A549 (cell line): ENCODE measurements around the gene LILRA6. TPM values are rescaled to one million over a fixed set of nuclear protein-coding genes. Genes with fewer than 3 reads are reported as not detected.

Experiments used
- ATAC-seq, 2 experiments: fragments of 200-7000 bp in 1 of 2; fragments of >200 bp in 1 of 2; cut with Nextera tagmentation in 1 of 2; cut with Tn5 transposase in 1 of 2; 3 replicates each; pipeline versions ENCODE4 v1.8.0 to v1.9.1; 2018 to 2020; ENCODE audit warnings: mild to moderate bottlenecking in 1 of 2, moderate library complexity in 1 of 2
- CTCF ChIA-PET: fragments of 300-600 bp; sonication (Branson Sonifier 250); formaldehyde crosslinking; extraction: SDS; loops from one replicate; lab custom pipeline; 2021; ENCODE audit warnings: antibody characterized with exemption, inconsistent platforms; lab: Yijun Ruan, JAX
- POLR2A ChIA-PET: fragments of 350-600 bp; formaldehyde crosslinking; extraction: SDS; loops from one replicate; lab custom pipeline; 2021; ENCODE audit warnings: antibody characterized with exemption, inconsistent platforms; lab: Yijun Ruan, JAX
- DNase-seq, 2 experiments: peaks; one replicate each; pipeline versions ENCODE4 v3.0.0 to v3.0.0-alpha.2; 2011 to 2016; ENCODE audit warnings: low read depth in 1 of 2, low spot score in 1 of 2
- FAIRE-seq: peaks from 2 replicates; lab custom pipeline; 2011; peaks lifted over from hg19 to GRCh38; lab: Jason Lieb, UNC
- H3K27ac ChIP-seq, 2 experiments: fragments of >200 bp; sonication (Bioruptor Twin); formaldehyde crosslinking; 3 replicates each; pipeline ENCODE4 v1.5.1; 2016 to 2017
- H3K4me1 ChIP-seq: fragments of >200 bp; sonication (Bioruptor Twin); formaldehyde crosslinking; 3 replicates; pipeline ENCODE4 v1.6.1; 2016
- H3K4me2 ChIP-seq: fragments of >200 bp; sonication (Bioruptor Twin); formaldehyde crosslinking; 3 replicates; pipeline ENCODE4 v1.6.1; 2016
- H3K4me3 ChIP-seq: fragments of >200 bp; sonication (Bioruptor Twin); formaldehyde crosslinking; 3 replicates; pipeline ENCODE4 v1.5.1; 2016
- H3K9me3 ChIP-seq: fragments of >200 bp; sonication (Bioruptor Twin); formaldehyde crosslinking; 3 replicates; pipeline ENCODE4 v1.6.1; 2016
- BCL3 ChIP-seq: fragments of >200 bp; sonication (Bioruptor Twin); formaldehyde crosslinking; IDR thresholded peaks from 3 replicates; pipeline ENCODE4 v1.6.1; 2016
- CEBPB ChIP-seq, 2 experiments: fragments of >200 bp in 1 of 2; sonication (Bioruptor Twin) in 1 of 2; formaldehyde crosslinking in 1 of 2; IDR thresholded peaks; 2 replicates each; pipeline ENCODE4 v1.6.1; 2012 to 2016
- CHD2 ChIP-seq: fragments of 150-350 bp; IDR thresholded peaks from 2 replicates; pipeline ENCODE4 v1.6.1; 2014; ENCODE audit warnings: low read length; ENCODE audit not compliant: partially characterized antibody
- ELK1 ChIP-seq: fragments of 150-350 bp; IDR thresholded peaks from 2 replicates; pipeline ENCODE4 v1.6.1; 2014; ENCODE audit warnings: low read depth, mild to moderate bottlenecking, low read length
- FOSB ChIP-seq: fragments of 250-450 bp; sonication (Bioruptor Pico); IDR thresholded peaks from 2 replicates; pipeline ENCODE4 v1.5.0; 2020; ENCODE audit warnings: mild to moderate bottlenecking, moderate library complexity
- GATA3 ChIP-seq: IDR thresholded peaks from 2 replicates; pipeline ENCODE4 v1.6.1; 2012; ENCODE audit warnings: borderline replicate concordance
- HES2 ChIP-seq: fragments of >200 bp; sonication (Bioruptor Twin); formaldehyde crosslinking; IDR thresholded peaks from 2 replicates; pipeline ENCODE4 v1.6.1; 2016
- HEYL ChIP-seq: fragments of 250-450 bp; sonication (Bioruptor Pico); IDR thresholded peaks from 2 replicates; pipeline ENCODE4 v1.8.0; 2021; ENCODE audit warnings: mild to moderate bottlenecking, moderate library complexity
- HOXB13 ChIP-seq: fragments of 250-450 bp; sonication (Bioruptor Pico); IDR thresholded peaks from 2 replicates; pipeline ENCODE4 v1.5.0; 2020; ENCODE audit warnings: low read depth, mild to moderate bottlenecking, moderate library complexity
- JUN ChIP-seq, 2 experiments: fragments of >200 bp; sonication (Bioruptor Twin); formaldehyde crosslinking; IDR thresholded peaks; 2 replicates in 1 of 2; 3 replicates in 1 of 2; pipeline ENCODE4 v1.6.1; 2016 to 2017
- MAX ChIP-seq: IDR thresholded peaks from 2 replicates; pipeline ENCODE4 v1.6.1; 2012
- MYC ChIP-seq: IDR thresholded peaks from 2 replicates; pipeline ENCODE4 v1.6.1; 2012; ENCODE audit warnings: mild to moderate bottlenecking, inconsistent platforms, low read length, improper control_type of control experiment, borderline replicate concordance
- NFE2L2 ChIP-seq: fragments of 150-350 bp; conservative IDR thresholded peaks from 2 replicates; pipeline ENCODE4 v1.6.1; 2014; ENCODE audit warnings: low read length
- PBX3 ChIP-seq: IDR thresholded peaks from 2 replicates; pipeline ENCODE4 v1.6.1; 2012
- POLR2A ChIP-seq: IDR thresholded peaks from 2 replicates; pipeline ENCODE4 v1.6.1; 2012; ENCODE audit warnings: mild to moderate bottlenecking, low read length
- POLR2AphosphoS2 ChIP-seq: conservative IDR thresholded peaks from 2 replicates; pipeline ENCODE4 v1.6.1; 2012; ENCODE audit warnings: low read length, improper control_type of control experiment, inconsistent platforms
- RCOR1 ChIP-seq: fragments of 150-350 bp; IDR thresholded peaks from 2 replicates; pipeline ENCODE4 v1.6.1; 2014; ENCODE audit warnings: antibody characterized with exemption, low read length, low read depth
- RFX5 ChIP-seq: fragments of 450-650 bp; IDR thresholded peaks from 2 replicates; pipeline ENCODE4 v1.7.1; 2014; ENCODE audit warnings: antibody characterized with exemption, mild to moderate bottlenecking, moderate library complexity
- SMC3 ChIP-seq: fragments of >200 bp; sonication (Bioruptor Twin); formaldehyde crosslinking; IDR thresholded peaks from 3 replicates; pipeline ENCODE4 v1.6.1; 2018; ENCODE audit warnings: inconsistent platforms
- ZFP36 ChIP-seq: fragments of 450-650 bp; IDR thresholded peaks from 2 replicates; pipeline ENCODE4 v1.6.1; 2014; ENCODE audit warnings: borderline replicate concordance; ENCODE audit not compliant: partially characterized antibody
- ZNF302 ChIP-seq: fragments of 250-450 bp; sonication (Bioruptor Pico); IDR thresholded peaks from 2 replicates; pipeline ENCODE4 v1.9.0; 2021; ENCODE audit warnings: inconsistent platforms, mild to moderate bottlenecking, moderate library complexity
- ZSCAN20 ChIP-seq: fragments of 250-450 bp; sonication (Bioruptor Pico); IDR thresholded peaks from 2 replicates; pipeline ENCODE4 v1.8.0; 2022; ENCODE audit warnings: mild to moderate bottlenecking, moderate library complexity
- WGBS: methylation state at CpG from one replicate; pipeline ENCODE4 v1.1.6; 2017; ENCODE audit errors: missing lambda C conversion rate; 5-methylcytosine and 5-hydroxymethylcytosine counted together
- polyA plus RNA-seq, 4 experiments: library from polyadenylated mRNA; depleted of rRNA in 3 of 4; stranded (reverse); fragments of >200 nt; fragmentation: RNase III in 1 of 4; extraction: RNeasy Plus Mini Kit Qiagen cat#74134 plus additional on column Dnase treatment in 1 of 4; gene quantifications; 2 replicates in 3 of 4; 3 replicates in 1 of 4; pipeline ENCODE4 v1.2.3, GENCODE V29; 2011 to 2017

Gene LILRA6
- polyA plus RNA-seq, 2 of the 4 experiments (the other 2 are of a cell fraction): not detected

GRCh38 chr19:54211235-54211634 lies 31.4 kb downstream of the LILRA6 start:
- ChIA-PET POLR2A (interaction anchor here (3.2 to 4.5 kb wide), 2 partner anchors 11 to 21 kb away, joined by 33 to 47 read pairs; partner anchors contain the start of genes MBOAT7, RPS9 and TSEN34), CTCF (interaction anchor here (0.8 to 2.3 kb wide), 6 partner anchors 13 to 179 kb away, joined by 3 to 7 read pairs (median 3); no protein-coding TSS in a partner anchor)
- H3K4me3 ChIP-seq: no peak overlapping the region
- H3K4me1 ChIP-seq: peaks cover 51% of the 10 kb centered on the region
- WGBS: 93% methylated on average over 12 of the region's 12 CpGs
- FAIRE-seq (no peak), DNase-seq (no peak), ATAC-seq (peak; percentile 4 to 21; a peak in 3 of 6 replicates)
- peak overlapping the region; percentile 93; the same call in 2 of the 3 replicates for H3K4me2 ChIP-seq
- H3K27ac ChIP-seq: peak overlapping the region in 1 of 2 experiments; percentile 42; a peak in 1 of 6 replicates
- no peaks in the 10 kb centered on the region for H3K9me3 ChIP-seq
- TF ChIP-seq MAX (no peak), FOSB (CRISPR knock-in tag) (no peak), ZFP36 (no peak), MYC (no peak), PBX3 (0 out of 2 replicates have a peak, but pooled peaks have one; percentile 11), RCOR1 (no peak)
- TF ChIP-seq, all 56 proteins: peak for 1

- Histone ChIP-seq H3K4me1 (peaks cover 64% of the 10 kb centered on the region), H3K4me3 (0 out of 3 replicates have a peak overlapping the region, but pooled peaks have one; percentile 5), H3K4me2 (peak overlapping the region; percentile 93), H3K27ac (peak overlapping the region; percentile 31 to 68; a peak in 5 of 6 replicates), H3K9me3 (no peaks in the 10 kb centered on the region)
- ChIA-PET CTCF (interaction anchor here (0.8 to 1.8 kb wide), 6 partner anchors 11 to 92 kb away, joined by 3 to 7 read pairs (median 3); partner anchors contain the start of gene MBOAT7), POLR2A (interaction anchor here (0.5 to 4.5 kb wide), 6 partner anchors 9 to 177 kb away, joined by 3 to 47 read pairs (median 9); partner anchors contain the start of genes CNOT3, MBOAT7, RPS9 and TSEN34)
- peak; percentile 65 to 93; a peak in 3 of 4 replicates for TF ChIP-seq CEBPB (IDR thresholded peaks at IDR 0.05)
- 0 out of 3 replicates have a peak, but pooled peaks have one; percentile 36 for TF ChIP-seq BCL3
- TF ChIP-seq HEYL (CRISPR knock-in tag): 0 out of 2 replicates have a peak, but pooled peaks have one; percentile 30
- 0 out of 2 replicates have a peak, but pooled peaks have one; percentile 11 for TF ChIP-seq FOSB (CRISPR knock-in tag)
- no peak for TF ChIP-seq NFE2L2
- 0 out of 2 replicates have a peak, but pooled peaks have one; percentile 27 for TF ChIP-seq POLR2AphosphoS2
- no peak for TF ChIP-seq ZSCAN20 (CRISPR knock-in tag)
- no peak for TF ChIP-seq HOXB13 (CRISPR knock-in tag)
- peak; percentile 55; the same call in 1 of the 2 replicates for TF ChIP-seq MYC
- TF ChIP-seq MAX: peak; percentile 77
- DNase-seq (peak; percentile 90 to 93), FAIRE-seq (peak; percentile 97), ATAC-seq (peak; percentile 60 to 74)
- 35% methylated on average over 10 of the region's 10 CpGs for WGBS
Observed at GRCh38 chr19:54209811-54210494, 32.6 kb downstream of the LILRA6 start.

GRCh38 chr19:54209058-54209810 lies 33.4 kb downstream of the LILRA6 start:
- ChIA-PET POLR2A (interaction anchor here (1.0 to 4.5 kb wide), 4 partner anchors 9 to 91 kb away, joined by 4 to 47 read pairs (median 24); partner anchors contain the start of genes CNOT3, MBOAT7, RPS9 and TSEN34), CTCF (interaction anchor here (0.7 to 1.8 kb wide), 5 partner anchors 10 to 91 kb away, joined by 3 to 7 read pairs (median 3); partner anchors contain the start of gene MBOAT7)
- DNase-seq (peak in 1 of 2 experiments; percentile 52), ATAC-seq (peak; percentile 50 to 57), FAIRE-seq (no peak)
- Histone ChIP-seq H3K9me3 (no peaks in the 10 kb centered on the region), H3K4me1 (peaks cover 71% of the 10 kb centered on the region), H3K4me2 (peak overlapping the region; percentile 93), H3K4me3 (peak overlapping the region; percentile 5; the same call in 1 of the 3 replicates), H3K27ac (peak overlapping the region; percentile 31 to 68; a peak in 5 of 6 replicates)
- WGBS: 54% methylated on average over 20 of the region's 24 CpGs
- TF ChIP-seq CHD2: no peak
- peak; percentile 88 for TF ChIP-seq FOSB (CRISPR knock-in tag)
- no peak for TF ChIP-seq MAX
- TF ChIP-seq ZNF302 (CRISPR knock-in tag): no peak
- no peak for TF ChIP-seq POLR2A
- TF ChIP-seq RFX5: no peak
- no peak for TF ChIP-seq GATA3
- no peak for TF ChIP-seq RCOR1
- no peak for TF ChIP-seq HES2
- TF ChIP-seq JUN (IDR thresholded peaks at IDR 0.05): no peak
- peak; percentile 80; the same call in 1 of the 2 replicates for TF ChIP-seq PBX3
- no peak for TF ChIP-seq SMC3
- no peak for TF ChIP-seq ELK1
